Thyroid gland (tissue), 4 donors: Measurements from ENCODE around the gene ADAMTS16. TPM values are rescaled to one million over a fixed set of nuclear protein-coding genes. Genes with fewer than 3 reads are reported as not detected.

Experiments used
- DNase-seq, 2 donors: peaks; one replicate each; pipeline ENCODE4 v3.0.0-alpha.2; 2019
- H3K27ac ChIP-seq, 3 donors: fragments of 200-600 bp; sonication (generic); 1 replicate in 2 of 3; 2 replicates in 1 of 3; pipeline ENCODE4 v1.5.1; 2016 to 2019; ENCODE audit warnings: mild to moderate bottlenecking in 1 of 3, moderate library complexity in 1 of 3
- H3K27me3 ChIP-seq: fragments of 200-600 bp; sonication (generic); one replicate; pipeline ENCODE4 v1.5.1; 2019
- H3K36me3 ChIP-seq, 2 donors: fragments of 200-600 bp; sonication (generic); one replicate each; pipeline ENCODE4 v1.5.1; 2016 to 2019
- H3K4me1 ChIP-seq, 2 donors: fragments of 200-600 bp; sonication (generic); one replicate each; pipeline ENCODE4 v1.5.1; 2017 to 2019
- H3K4me3 ChIP-seq, 3 donors: fragments of 200-600 bp; sonication (generic); replicated peaks in 1 of 3; 1 replicate in 2 of 3; 2 replicates in 1 of 3; pipeline ENCODE4 v1.5.1; 2016; ENCODE audit warnings: mild to moderate bottlenecking in 1 of 3
- H3K9me3 ChIP-seq: fragments of 200-600 bp; sonication (generic); one replicate; pipeline ENCODE4 v1.5.1; 2017
- CTCF ChIP-seq, 6 experiments: fragments of 200-600 bp in 3 of 6; fragments of 450-650 bp in 3 of 6; sonication (generic) in 3 of 6; IDR thresholded peaks; one replicate each; pipeline ENCODE4 v1.5.1; 2016 to 2019; ENCODE audit warnings: antibody characterized with exemption in 6 of 6, mild to moderate bottlenecking in 2 of 6, inconsistent platforms in 1 of 6, moderate library complexity in 1 of 6
- POLR2A ChIP-seq, 2 donors: fragments of 450-650 bp; IDR thresholded peaks; one replicate each; pipeline ENCODE4 v1.6.1; 2017; ENCODE audit warnings: antibody characterized with exemption in 2 of 2, mild to moderate bottlenecking in 2 of 2, moderate library complexity in 1 of 2
- WGBS, 2 donors: methylation state at CpG; one replicate each; pipeline ENCODE4 v1.1.5; 2017; 5-methylcytosine and 5-hydroxymethylcytosine counted together
- intact Hi-C: fragments of 100-400 bp; cut with DNase I; formaldehyde crosslinking; loops from one replicate; pipeline ENCODE4 v1.15.1; 2023
- total RNA-seq, 4 donors: library from RNA; depleted of rRNA; stranded (reverse); fragments of >200 nt; gene quantifications; one replicate each; pipeline ENCODE4 v1.2.3, GENCODE V29; 2016

Gene ADAMTS16
- total RNA-seq, 4 donors from 2014 or later: 0.11 to 1.0 (median 0.16) TPM

GRCh38 chr5:5217371-5217770 lies 77.2 kb downstream of the ADAMTS16 start:
- no peak overlapping the region for H3K27ac ChIP-seq
- TF ChIP-seq POLR2A (IDR thresholded peaks at IDR 0.05) (no peak), CTCF (IDR thresholded peaks at IDR 0.05) (no peak)
- no peaks in the 10 kb centered on the region for H3K4me1 ChIP-seq
- no peak overlapping the region for H3K4me3 ChIP-seq
- no peaks in the 10 kb centered on the region for H3K27me3 ChIP-seq
- DNase-seq: no peak
- H3K9me3 ChIP-seq: no peaks in the 10 kb centered on the region
- WGBS, 2 donors: 71 to 73% methylated on average over 1 of the region's 1 CpG
- intact Hi-C loops: no loop called here
- no peaks in the 10 kb centered on the region for H3K36me3 ChIP-seq

- intact Hi-C loops: no loop called here
- no peak for DNase-seq
Measured at GRCh38 chr5:5218396-5218795, 78.3 kb downstream of the ADAMTS16 start.

GRCh38 chr5:5219541-5219940 lies 79.4 kb downstream of the ADAMTS16 start:
- Histone ChIP-seq H3K27me3 (no peaks in the 10 kb centered on the region), H3K4me3 (no peak overlapping the region), H3K4me1 (no peaks in the 10 kb centered on the region), H3K27ac (no peak overlapping the region), H3K9me3 (no peaks in the 10 kb centered on the region), H3K36me3 (no peaks in the 10 kb centered on the region)
- WGBS, 2 donors: 87 to 93% methylated on average over 3 of the region's 3 CpGs
- no peak for DNase-seq
- TF ChIP-seq POLR2A (IDR thresholded peaks at IDR 0.05): no peak
- TF ChIP-seq CTCF (IDR thresholded peaks at IDR 0.05): no peak
- intact Hi-C loops: no loop called here

More at GRCh38 chr5:5218396-5218795, 78.3 kb downstream of the ADAMTS16 start:
- 91% methylated on average over 5 of the region's 5 CpGs for WGBS, 2 donors
- H3K36me3 ChIP-seq: no peaks in the 10 kb centered on the region
- H3K27ac ChIP-seq: no peak overlapping the region
- H3K9me3 ChIP-seq: no peaks in the 10 kb centered on the region
- H3K4me1 ChIP-seq: no peaks in the 10 kb centered on the region
- no peaks in the 10 kb centered on the region for H3K27me3 ChIP-seq
- TF ChIP-seq CTCF (IDR thresholded peaks at IDR 0.05): no peak
- TF ChIP-seq POLR2A (IDR thresholded peaks at IDR 0.05): no peak
- H3K4me3 ChIP-seq: no peak overlapping the region

GRCh38 chr5:5220901-5221631 lies 80.9 kb downstream of the ADAMTS16 start:
- Histone ChIP-seq H3K36me3 (no peaks in the 10 kb centered on the region), H3K27ac (no peak overlapping the region), H3K4me3 (no peak overlapping the region), H3K27me3 (no peaks in the 10 kb centered on the region), H3K9me3 (no peaks in the 10 kb centered on the region), H3K4me1 (no peaks in the 10 kb centered on the region)
- DNase-seq: no peak
- intact Hi-C loops: no loop called here
- no peak for TF ChIP-seq POLR2A (IDR thresholded peaks at IDR 0.05)
- no peak for TF ChIP-seq CTCF (IDR thresholded peaks at IDR 0.05)
- 66 to 67% methylated on average over 14 of the region's 14 CpGs for WGBS, 2 donors

GRCh38 chr5:5221724-5222123 lies 81.6 kb downstream of the ADAMTS16 start:
- H3K4me1 ChIP-seq: no peaks in the 10 kb centered on the region
- H3K36me3 ChIP-seq: no peaks in the 10 kb centered on the region
- no peaks in the 10 kb centered on the region for H3K9me3 ChIP-seq
- TF ChIP-seq POLR2A (IDR thresholded peaks at IDR 0.05): no peak
- TF ChIP-seq CTCF (IDR thresholded peaks at IDR 0.05): no peak
- H3K27me3 ChIP-seq: no peaks in the 10 kb centered on the region
- no peak overlapping the region for H3K27ac ChIP-seq
- 77 to 85% methylated on average over 4 of the region's 4 CpGs for WGBS, 2 donors
- DNase-seq: no peak
- no peak overlapping the region for H3K4me3 ChIP-seq
- intact Hi-C loops: no loop called here
